NT2/D1 (cell line): ENCODE data around the gene NFIA.

Experiments used
- SUZ12 ChIP-seq: IDR thresholded peaks from 2 replicates; pipeline ENCODE4 v1.6.1; 2011; ENCODE audit not compliant: insufficient read length, insufficient read depth; ENCODE audit errors: extremely low read depth
- YY1 ChIP-seq: IDR thresholded peaks from 2 replicates; pipeline ENCODE4 v1.6.1; 2011; ENCODE audit not compliant: insufficient read length, insufficient read depth

DNA sequence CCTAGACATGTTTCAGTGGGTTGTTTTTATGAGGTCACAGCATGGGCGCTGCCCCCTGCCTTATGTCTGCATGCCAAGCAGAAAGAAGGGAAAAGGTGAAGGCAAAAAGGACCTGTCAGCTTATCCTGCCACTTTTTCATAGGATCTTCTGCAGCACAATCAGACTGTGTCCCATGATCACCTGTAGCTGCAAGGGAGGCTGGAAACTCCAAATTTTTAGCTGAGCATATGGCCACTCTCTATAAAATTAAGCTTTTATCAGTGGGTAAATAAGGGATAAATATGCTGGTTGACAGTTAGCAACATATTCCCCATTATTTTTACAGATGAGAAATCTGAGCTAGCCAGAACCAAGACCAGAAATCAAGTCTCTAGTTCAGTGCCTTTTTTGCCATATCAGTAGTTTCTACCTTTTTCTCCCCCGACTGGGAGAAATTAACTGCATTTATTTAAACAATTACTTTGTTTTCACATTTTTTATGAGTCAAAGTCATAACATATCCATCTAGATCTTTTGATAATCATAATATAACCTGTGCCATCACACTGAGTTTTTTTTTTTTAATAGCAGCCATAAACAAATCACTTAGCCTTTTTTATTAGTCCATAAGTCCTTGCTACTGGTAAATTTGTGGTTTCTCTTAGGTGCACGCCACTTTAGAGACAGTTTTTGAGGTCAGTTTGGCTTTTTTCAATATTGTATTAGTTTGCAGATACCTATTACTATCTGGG is 307.0 kb downstream of the NFIA start:
- TF ChIP-seq YY1 = no peak
- no peak for TF ChIP-seq SUZ12
